Vagina (tissue), 2 donors: ENCODE results near the gene MTFMT. TPM values are rescaled to one million over a fixed set of nuclear protein-coding genes. Genes with fewer than 3 reads are reported as not detected.

Experiments
- DNase-seq, 2 donors: peaks; one replicate each; pipeline ENCODE4 v3.0.0-alpha.2; 2017; ENCODE audit errors: extremely low spot score in 2 of 2
- H3K27ac ChIP-seq: fragments of 200-600 bp; sonication (generic); one replicate; pipeline ENCODE4 v1.5.1; 2019
- H3K27me3 ChIP-seq: fragments of 200-600 bp; sonication (generic); one replicate; pipeline ENCODE4 v1.5.1; 2019
- H3K36me3 ChIP-seq, 2 donors: fragments of 200-600 bp; sonication (generic); one replicate each; pipeline ENCODE4 v1.5.1; 2017 to 2019
- H3K4me1 ChIP-seq: fragments of 200-600 bp; sonication (generic); one replicate; pipeline ENCODE4 v1.5.1; 2019
- H3K4me3 ChIP-seq, 2 donors: fragments of 200-600 bp; sonication (generic); 1 replicate in 1 of 2; 2 replicates in 1 of 2; pipeline ENCODE4 v1.5.1; 2016 to 2019
- H3K9me3 ChIP-seq: fragments of 200-600 bp; sonication (generic); one replicate; pipeline ENCODE4 v1.5.1; 2019
- POLR2A ChIP-seq, 2 donors: fragments of 450-650 bp; IDR thresholded peaks; one replicate each; pipeline ENCODE4 v1.6.1; 2017; ENCODE audit warnings: antibody characterized with exemption in 2 of 2, mild to moderate bottlenecking in 2 of 2, moderate library complexity in 2 of 2
- POLR2AphosphoS5 ChIP-seq, 2 donors: sonication (generic); formaldehyde crosslinking; IDR thresholded peaks; one replicate each; pipeline ENCODE4 v1.9.0; 2017; ENCODE audit warnings: antibody characterized with exemption in 2 of 2, mild to moderate bottlenecking in 2 of 2, low read depth in 1 of 2; ENCODE audit not compliant: insufficient read depth in 1 of 2
- intact Hi-C: fragments of 100-400 bp; cut with DNase I; formaldehyde crosslinking; loops from one replicate; pipeline ENCODE4 v1.15.1; 2023
- total RNA-seq: library from RNA; depleted of rRNA; stranded (reverse); fragments of >200 nt; gene quantifications from one replicate; pipeline ENCODE4 v1.2.3, GENCODE V29; 2016
- TF ChIP-seq, protein P1 (sequence below), 3 experiments: fragments of 450-650 bp in 2 of 3; fragments of 200-600 bp in 1 of 3; sonication (generic) in 1 of 3; IDR thresholded peaks; one replicate each; pipeline ENCODE4 v1.5.1; 2017 to 2019; ENCODE audit warnings: antibody characterized with exemption in 3 of 3, mild to moderate bottlenecking in 2 of 3, moderate library complexity in 2 of 3

Gene MTFMT
- total RNA-seq, 1 donor from 2014 or later: 18.7 TPM

DNA sequence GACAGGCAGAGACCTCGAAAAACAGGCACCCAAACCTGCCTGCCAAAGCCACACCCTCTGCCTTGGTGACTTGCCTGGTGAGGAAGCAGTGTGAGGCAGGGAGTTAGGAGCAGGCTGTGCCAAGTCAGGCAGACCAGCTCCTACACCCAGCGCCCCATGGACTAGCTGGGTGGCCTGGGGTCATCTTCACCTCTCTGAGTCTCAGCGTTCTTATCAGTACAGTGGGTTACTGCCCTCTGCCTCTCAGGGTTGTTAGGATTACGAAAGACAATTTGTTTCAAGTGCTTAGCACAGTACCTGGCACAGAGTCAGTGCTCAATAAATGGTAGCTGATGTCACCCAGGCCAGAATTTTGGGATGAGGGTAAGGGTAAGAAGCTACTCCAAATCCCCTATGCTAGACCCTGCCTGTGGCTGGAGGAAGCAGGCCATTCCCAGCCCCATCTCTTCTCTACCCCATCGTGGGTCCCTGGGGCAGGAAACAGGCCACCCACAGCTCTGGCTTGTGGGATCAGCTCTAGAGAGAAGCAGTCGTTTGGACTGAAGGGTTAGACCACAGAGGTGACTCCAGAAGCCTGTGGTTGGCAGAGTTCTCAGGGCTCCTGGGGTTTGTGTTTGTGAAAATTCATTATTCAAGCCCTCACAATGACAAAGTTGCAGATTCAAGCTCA lies 25.9 kb upstream of the MTFMT start:
- Histone ChIP-seq H3K27ac (peak overlapping the region; percentile 55), H3K4me3 (no peak overlapping the region), H3K36me3 (peaks cover 0 to 13% of the 10 kb centered on the region in 2 donors), H3K27me3 (no peaks in the 10 kb centered on the region), H3K4me1 (peaks cover 32% of the 10 kb centered on the region), H3K9me3 (no peaks in the 10 kb centered on the region)
- DNase-seq: peak in 1 of 2 donors; percentile 84
- intact Hi-C loops: no loop called here
- TF ChIP-seq POLR2AphosphoS5 (IDR thresholded peaks at IDR 0.05; ENCODE audit: insufficient read depth in 1 of 2, low read depth in 1 of 2): peak in 1 of 2 donors; percentile 17
- TF ChIP-seq POLR2A (IDR thresholded peaks at IDR 0.05): no peak

DNA sequence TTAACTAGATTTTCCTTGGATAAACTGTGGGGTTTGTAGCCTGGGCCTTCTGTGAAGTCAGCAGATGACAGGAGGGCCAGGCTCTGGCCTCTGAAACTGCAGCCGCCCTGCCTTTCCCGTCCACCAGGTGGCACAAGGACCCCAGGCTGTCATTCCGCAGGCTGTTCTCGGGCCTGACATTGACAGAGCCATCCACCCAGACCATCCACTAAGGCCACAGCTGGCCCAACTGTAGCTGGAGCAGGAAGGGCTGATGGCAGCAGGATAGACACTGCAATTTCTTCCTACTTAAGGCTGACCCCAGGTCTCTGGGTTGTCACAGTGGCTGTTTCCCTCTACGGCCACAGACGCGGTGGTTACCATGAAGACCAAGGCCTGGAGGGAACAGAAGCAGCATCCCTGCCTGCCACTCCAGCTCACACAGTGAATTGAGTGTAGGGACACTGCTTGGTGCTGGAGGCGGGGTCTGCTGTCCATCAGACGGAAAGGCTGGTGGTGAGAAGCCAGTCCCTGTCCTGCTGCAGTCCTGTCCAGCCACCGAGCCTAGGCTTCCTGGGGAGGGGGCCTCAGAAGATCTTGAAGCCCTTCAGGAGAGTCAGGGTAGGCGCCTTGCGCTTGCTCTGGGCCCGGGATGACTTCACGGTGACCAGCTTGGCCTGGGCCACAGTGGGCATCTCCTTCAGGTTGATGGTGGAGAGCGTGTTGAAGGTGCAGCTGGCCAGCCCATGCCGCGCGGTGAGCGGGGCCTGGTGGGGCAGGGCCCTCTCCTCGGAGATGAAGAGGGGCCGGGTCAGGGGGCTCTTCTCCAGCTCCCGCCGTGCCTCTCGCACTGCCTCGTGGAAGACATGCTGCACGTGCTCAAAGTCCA lies 25.1 kb upstream of the MTFMT start:
- Histone ChIP-seq H3K9me3 (no peaks in the 10 kb centered on the region), H3K36me3 (peaks cover 0 to 13% of the 10 kb centered on the region in 2 donors), H3K4me3 (no peak overlapping the region), H3K27ac (peak overlapping the region; percentile 55), H3K4me1 (peaks cover 38% of the 10 kb centered on the region), H3K27me3 (no peaks in the 10 kb centered on the region)
- intact Hi-C loops: loop anchor here (5.0 kb wide), 1 partner anchor 33 kb away; no protein-coding TSS in a partner anchor
- TF ChIP-seq, protein P1, sequence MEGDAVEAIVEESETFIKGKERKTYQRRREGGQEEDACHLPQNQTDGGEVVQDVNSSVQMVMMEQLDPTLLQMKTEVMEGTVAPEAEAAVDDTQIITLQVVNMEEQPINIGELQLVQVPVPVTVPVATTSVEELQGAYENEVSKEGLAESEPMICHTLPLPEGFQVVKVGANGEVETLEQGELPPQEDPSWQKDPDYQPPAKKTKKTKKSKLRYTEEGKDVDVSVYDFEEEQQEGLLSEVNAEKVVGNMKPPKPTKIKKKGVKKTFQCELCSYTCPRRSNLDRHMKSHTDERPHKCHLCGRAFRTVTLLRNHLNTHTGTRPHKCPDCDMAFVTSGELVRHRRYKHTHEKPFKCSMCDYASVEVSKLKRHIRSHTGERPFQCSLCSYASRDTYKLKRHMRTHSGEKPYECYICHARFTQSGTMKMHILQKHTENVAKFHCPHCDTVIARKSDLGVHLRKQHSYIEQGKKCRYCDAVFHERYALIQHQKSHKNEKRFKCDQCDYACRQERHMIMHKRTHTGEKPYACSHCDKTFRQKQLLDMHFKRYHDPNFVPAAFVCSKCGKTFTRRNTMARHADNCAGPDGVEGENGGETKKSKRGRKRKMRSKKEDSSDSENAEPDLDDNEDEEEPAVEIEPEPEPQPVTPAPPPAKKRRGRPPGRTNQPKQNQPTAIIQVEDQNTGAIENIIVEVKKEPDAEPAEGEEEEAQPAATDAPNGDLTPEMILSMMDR (IDR thresholded peaks at IDR 0.05): peak; percentile 83 to 92 (median 85)
- TF ChIP-seq POLR2A (IDR thresholded peaks at IDR 0.05) (no peak), POLR2AphosphoS5 (IDR thresholded peaks at IDR 0.05; ENCODE audit: insufficient read depth in 1 of 2, low read depth in 1 of 2) (peak in 1 of 2 donors; percentile 31)
- DNase-seq: peak in 1 of 2 donors; percentile 85

DNA sequence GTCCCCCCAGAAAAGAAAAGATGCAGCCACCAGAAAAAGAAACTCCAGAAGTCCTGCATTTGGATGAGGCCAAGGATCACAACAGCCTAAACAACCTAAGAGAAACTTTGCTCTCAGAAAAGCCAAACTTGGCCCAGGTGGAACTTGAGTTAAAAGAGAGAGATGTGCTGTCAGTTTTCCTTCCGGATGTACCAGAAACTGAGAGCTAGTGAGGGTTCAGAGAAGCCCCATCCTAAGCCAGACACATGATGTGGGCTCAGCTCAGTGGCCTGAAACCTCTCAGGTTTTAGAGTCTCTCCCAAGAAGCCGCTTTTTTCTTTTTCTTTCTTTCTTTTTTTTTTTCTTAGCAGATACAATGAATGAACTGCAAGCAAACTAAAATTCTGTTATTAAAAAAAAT lies 23.5 kb upstream of the MTFMT start:
- Histone ChIP-seq H3K9me3 (no peaks in the 10 kb centered on the region), H3K4me3 (no peak overlapping the region), H3K27me3 (no peaks in the 10 kb centered on the region), H3K4me1 (peaks cover 34% of the 10 kb centered on the region), H3K27ac (no peak overlapping the region), H3K36me3 (no peaks in the 10 kb centered on the region)
- no peak for DNase-seq
- TF ChIP-seq, protein P1 (IDR thresholded peaks at IDR 0.05): no peak
- TF ChIP-seq POLR2AphosphoS5 (IDR thresholded peaks at IDR 0.05; ENCODE audit: insufficient read depth in 1 of 2, low read depth in 1 of 2): no peak
- no peak for TF ChIP-seq POLR2A (IDR thresholded peaks at IDR 0.05)
- intact Hi-C loops: loop anchor here (5.0 kb wide), 1 partner anchor 34 kb away; no protein-coding TSS in a partner anchor

DNA sequence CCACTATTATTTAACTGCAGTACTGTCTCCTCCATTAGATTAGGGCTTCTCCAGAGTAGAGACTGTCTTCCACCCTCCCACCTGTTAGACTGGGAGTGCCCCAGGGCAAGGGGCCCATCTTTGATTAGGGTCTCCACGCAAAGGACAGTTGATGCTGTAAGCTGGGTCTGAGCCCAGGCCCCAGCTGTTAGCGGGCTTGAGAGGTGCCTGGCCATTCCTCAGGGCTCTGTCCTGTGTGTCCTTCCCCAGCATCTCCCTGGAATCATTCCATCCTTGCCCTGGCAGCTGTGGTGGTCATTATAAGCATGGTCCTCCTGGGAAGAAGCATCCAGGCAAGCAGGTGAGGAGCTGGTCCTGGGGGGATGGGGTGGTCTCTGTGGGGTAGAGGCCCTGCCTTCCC lies 21.8 kb upstream of the MTFMT start:
- H3K27ac ChIP-seq: no peak overlapping the region
- DNase-seq: peak in 1 of 2 donors; percentile 83
- H3K4me3 ChIP-seq: no peak overlapping the region
- no peaks in the 10 kb centered on the region for H3K9me3 ChIP-seq
- intact Hi-C loops: loop anchor here (5.0 kb wide), 1 partner anchor 36 kb away; no protein-coding TSS in a partner anchor
- H3K36me3 ChIP-seq: no peaks in the 10 kb centered on the region
- H3K4me1 ChIP-seq: peaks cover 30% of the 10 kb centered on the region
- no peaks in the 10 kb centered on the region for H3K27me3 ChIP-seq
- no peak for TF ChIP-seq POLR2AphosphoS5 (IDR thresholded peaks at IDR 0.05; ENCODE audit: insufficient read depth in 1 of 2, low read depth in 1 of 2)

DNA sequence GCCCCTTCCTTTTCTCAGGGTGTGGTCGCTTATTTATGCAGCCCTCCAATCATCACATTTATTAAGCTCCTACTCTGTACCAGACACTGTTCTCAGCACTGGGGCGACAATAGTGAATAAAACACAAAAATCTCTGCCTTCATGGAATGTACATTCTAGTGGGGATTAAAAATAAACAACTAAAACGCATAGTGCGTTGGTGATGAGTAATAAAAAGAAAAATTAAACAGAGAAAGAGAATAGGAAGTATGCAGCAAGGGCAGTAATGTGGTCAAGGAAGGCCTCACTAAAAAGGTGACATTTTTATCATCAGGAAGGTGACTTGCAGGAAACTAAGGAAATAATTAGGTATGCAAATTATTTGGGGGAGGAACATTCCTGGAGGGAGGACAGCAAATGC lies 20.8 kb upstream of the MTFMT start:
- DNase-seq: no peak
- no peak overlapping the region for H3K4me3 ChIP-seq
- intact Hi-C loops: loop anchor here (5.0 kb wide), 1 partner anchor 37 kb away; no protein-coding TSS in a partner anchor
- H3K9me3 ChIP-seq: no peaks in the 10 kb centered on the region
- H3K36me3 ChIP-seq: no peaks in the 10 kb centered on the region
- TF ChIP-seq POLR2AphosphoS5 (IDR thresholded peaks at IDR 0.05; ENCODE audit: insufficient read depth in 1 of 2, low read depth in 1 of 2) (no peak), POLR2A (IDR thresholded peaks at IDR 0.05) (no peak)
- TF ChIP-seq, protein P1 (IDR thresholded peaks at IDR 0.05): no peak
- H3K4me1 ChIP-seq: peaks cover 23% of the 10 kb centered on the region
- no peaks in the 10 kb centered on the region for H3K27me3 ChIP-seq
- no peak overlapping the region for H3K27ac ChIP-seq
